ENCODE results near the gene CA10.

CA10 gene

DNA sequence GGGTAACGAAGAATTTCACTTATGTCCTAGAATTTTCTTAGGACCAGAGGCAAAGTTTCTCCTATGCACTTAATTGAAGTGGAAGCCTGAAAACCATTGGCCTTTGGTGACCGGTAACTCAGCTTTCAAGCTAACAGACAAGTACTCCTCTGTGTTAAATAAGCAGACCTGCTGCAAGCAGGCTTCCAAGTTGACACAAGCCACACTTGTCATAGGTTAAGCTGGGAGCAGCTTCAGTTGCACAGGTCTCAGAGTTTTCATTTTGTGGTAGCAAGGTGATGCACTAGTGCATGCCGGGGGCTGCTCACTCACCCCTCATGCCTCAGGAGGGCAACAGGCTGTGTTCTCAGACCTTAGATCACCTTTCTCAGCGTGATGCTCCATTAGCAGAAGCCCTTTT lies 498.2 kb downstream of the CA10 start:
- DNase-seq (ENCODE audit: low spot score) = no peak
- in situ Hi-C loops (cut with MboI; ENCODE audit: low sequenced_read_pairs, unreplicated experiment) = no loop called here
- TF ChIP-seq, protein P1, sequence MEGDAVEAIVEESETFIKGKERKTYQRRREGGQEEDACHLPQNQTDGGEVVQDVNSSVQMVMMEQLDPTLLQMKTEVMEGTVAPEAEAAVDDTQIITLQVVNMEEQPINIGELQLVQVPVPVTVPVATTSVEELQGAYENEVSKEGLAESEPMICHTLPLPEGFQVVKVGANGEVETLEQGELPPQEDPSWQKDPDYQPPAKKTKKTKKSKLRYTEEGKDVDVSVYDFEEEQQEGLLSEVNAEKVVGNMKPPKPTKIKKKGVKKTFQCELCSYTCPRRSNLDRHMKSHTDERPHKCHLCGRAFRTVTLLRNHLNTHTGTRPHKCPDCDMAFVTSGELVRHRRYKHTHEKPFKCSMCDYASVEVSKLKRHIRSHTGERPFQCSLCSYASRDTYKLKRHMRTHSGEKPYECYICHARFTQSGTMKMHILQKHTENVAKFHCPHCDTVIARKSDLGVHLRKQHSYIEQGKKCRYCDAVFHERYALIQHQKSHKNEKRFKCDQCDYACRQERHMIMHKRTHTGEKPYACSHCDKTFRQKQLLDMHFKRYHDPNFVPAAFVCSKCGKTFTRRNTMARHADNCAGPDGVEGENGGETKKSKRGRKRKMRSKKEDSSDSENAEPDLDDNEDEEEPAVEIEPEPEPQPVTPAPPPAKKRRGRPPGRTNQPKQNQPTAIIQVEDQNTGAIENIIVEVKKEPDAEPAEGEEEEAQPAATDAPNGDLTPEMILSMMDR (IDR thresholded peaks at IDR 0.05; ENCODE audit: borderline replicate concordance, control extremely low read depth, extremely low read depth, insufficient read depth, missing control alignments) = no peak

- DNase-seq (ENCODE audit: low spot score) = no peak
Measured at GRCh38 chr17:51657224-51657623, 501.3 kb downstream of the CA10 start.

DNA sequence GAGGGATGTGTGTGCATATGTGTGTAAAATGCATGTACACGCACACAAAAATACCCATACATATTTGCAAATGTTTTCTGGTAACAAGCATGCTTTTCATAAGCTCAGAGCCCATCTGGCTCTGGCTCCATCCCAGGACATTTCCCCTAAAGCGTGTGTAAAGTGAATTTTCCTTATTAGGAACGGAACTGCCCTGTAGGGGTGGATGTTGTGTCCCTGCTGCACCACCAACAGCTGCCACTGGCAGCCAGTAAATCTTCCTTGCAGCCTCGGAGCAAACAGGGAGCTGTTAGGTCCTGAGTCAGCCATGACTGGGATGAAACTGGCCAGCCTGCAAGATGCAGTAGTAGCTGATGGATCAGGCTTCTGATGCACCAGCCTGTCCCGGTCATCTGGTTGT lies 504.6 kb downstream of the CA10 start:
- no peak for DNase-seq (ENCODE audit: low spot score)
- in situ Hi-C loops (cut with MboI; ENCODE audit: low sequenced_read_pairs, unreplicated experiment) = no loop called here
- TF ChIP-seq, protein P1 (IDR thresholded peaks at IDR 0.05; ENCODE audit: borderline replicate concordance, control extremely low read depth, extremely low read depth, insufficient read depth, missing control alignments) = no peak

More at GRCh38 chr17:51657224-51657623, 501.3 kb downstream of the CA10 start:
- in situ Hi-C loops (cut with MboI; ENCODE audit: low sequenced_read_pairs, unreplicated experiment) = no loop called here
- TF ChIP-seq, protein P1 (IDR thresholded peaks at IDR 0.05; ENCODE audit: borderline replicate concordance, control extremely low read depth, extremely low read depth, insufficient read depth, missing control alignments) = no peak

- in situ Hi-C loops (cut with MboI; ENCODE audit: low sequenced_read_pairs, unreplicated experiment) = no loop called here
- DNase-seq (ENCODE audit: low spot score) = no peak
- TF ChIP-seq, protein P1 (IDR thresholded peaks at IDR 0.05; ENCODE audit: borderline replicate concordance, control extremely low read depth, extremely low read depth, insufficient read depth, missing control alignments) = no peak
Measured at GRCh38 chr17:51652529-51652928, 506.0 kb downstream of the CA10 start.

GRCh38 chr17:51651513-51652298 lies 506.8 kb downstream of the CA10 start:
- DNase-seq (ENCODE audit: low spot score) = no peak
- in situ Hi-C loops (cut with MboI; ENCODE audit: low sequenced_read_pairs, unreplicated experiment) = no loop called here
- TF ChIP-seq, protein P1 (IDR thresholded peaks at IDR 0.05; ENCODE audit: borderline replicate concordance, control extremely low read depth, extremely low read depth, insufficient read depth, missing control alignments) = no peak

GRCh38 chr17:51650772-51651171 lies 507.7 kb downstream of the CA10 start:
- no peak for DNase-seq (ENCODE audit: low spot score)
- TF ChIP-seq, protein P1 (IDR thresholded peaks at IDR 0.05; ENCODE audit: borderline replicate concordance, control extremely low read depth, extremely low read depth, insufficient read depth, missing control alignments) = no peak
- in situ Hi-C loops (cut with MboI; ENCODE audit: low sequenced_read_pairs, unreplicated experiment) = no loop called here
